Activated B cell treated with CpG ODN at 0.5 μM for 24 hours (primary cell): ENCODE measurements around the gene CD274. TPM values are rescaled to one million over a fixed set of nuclear protein-coding genes. Genes with fewer than 3 reads are reported as not detected.
"Not testable (repeated sequence)": the region's sequence is repeated elsewhere in the genome, so short reads cannot be mapped to it uniquely, and the experiment has no call there.

Experiments used
- ATAC-seq: fragments of 200-7000 bp; cut with Tn5 transposase; one replicate; pipeline ENCODE4 v1.10.0; 2021; ENCODE audit warnings: low read depth, mild to moderate bottlenecking, moderate library complexity
- CTCF ChIA-PET: fragments of 350-600 bp; sonication (Branson Sonifier 250); formaldehyde crosslinking; loops from one replicate; lab custom pipeline; 2021; ENCODE audit warnings: antibody characterized with exemption; lab: Charles Lee
- POLR2A ChIA-PET: fragments of 350-600 bp; sonication (Branson Sonifier 250); formaldehyde crosslinking; loops from one replicate; lab custom pipeline; 2021; ENCODE audit warnings: antibody characterized with exemption; lab: Charles Lee
- DNase-seq: peaks from one replicate; pipeline ENCODE4 v3.0.0; 2022
- H3K27ac Mint-ChIP-seq: one replicate; pipeline ENCODE4 v1.8.0; 2020; ENCODE audit warnings: mixed read lengths
- H3K27me3 Mint-ChIP-seq: one replicate; pipeline ENCODE4 v1.8.0; 2021; ENCODE audit warnings: mixed read lengths
- H3K36me3 Mint-ChIP-seq: one replicate; pipeline ENCODE4 v1.8.0; 2021; ENCODE audit warnings: low read depth, mixed read lengths
- H3K4me1 Mint-ChIP-seq: one replicate; pipeline ENCODE4 v1.8.0; 2021; ENCODE audit warnings: mixed read lengths
- H3K4me3 Mint-ChIP-seq: one replicate; pipeline ENCODE4 v1.8.0; 2020; ENCODE audit warnings: mild to moderate bottlenecking, mixed read lengths
- H3K9me3 Mint-ChIP-seq: one replicate; pipeline ENCODE4 v1.8.0; 2020; ENCODE audit warnings: mixed read lengths
- CTCF ChIP-seq: fragments of 200-600 bp; IDR thresholded peaks from one replicate; pipeline ENCODE4 v1.8.0; 2022; ENCODE audit warnings: antibody characterized with exemption, mild to moderate bottlenecking
- intact Hi-C: fragments of 100-400 bp; cut with micrococcal nuclease; formaldehyde crosslinking; loops from one replicate; pipeline ENCODE4 v1.15.1; 2024
- total RNA-seq: library from RNA; stranded (reverse); gene quantifications from 2 replicates; pipeline ENCODE4 v1.2.3, GENCODE V29; 2022

CD274 gene
- total RNA-seq, 1 donor from 2014 or later, result 48.9 TPM

- Mint-ChIP-seq H3K27ac (no peak overlapping the region), H3K36me3 (peaks cover 57% of the 10 kb centered on the region), H3K27me3 (no peaks in the 10 kb centered on the region), H3K4me3 (no peak overlapping the region), H3K4me1 (peaks cover 9% of the 10 kb centered on the region), H3K9me3 (no peaks in the 10 kb centered on the region)
- DNase-seq, result no peak
- POLR2A ChIA-PET, result interaction anchor here (2.9 kb wide), 1 partner anchor 10 kb away, joined by 17 read pairs; the partner anchor contains the start of gene PLGRKT
- CTCF ChIA-PET, result no interaction called here
- TF ChIP-seq CTCF, result no peak
- no peak for ATAC-seq
- intact Hi-C loops, result no loop called here
These were observed 22.2 kb upstream of the CD274 start for GRCh38 chr9:5428172-5428571.

GRCh38 chr9:5428794-5429528 lies 21.4 kb upstream of the CD274 start:
- no peaks in the 10 kb centered on the region for H3K9me3 Mint-ChIP-seq
- H3K27me3 Mint-ChIP-seq, result no peaks in the 10 kb centered on the region
- intact Hi-C loops, result no loop called here
- TF ChIP-seq CTCF, result no peak
- H3K27ac Mint-ChIP-seq, result peak overlapping the region; percentile 9
- ChIA-PET CTCF (interaction anchor here (0.7 to 1.7 kb wide), 3 partner anchors 9 to 172 kb away, joined by 3 to 6 read pairs (median 4); partner anchors contain the start of gene PLGRKT), POLR2A (interaction anchor here (2.9 kb wide), 1 partner anchor 9 kb away, joined by 17 read pairs; the partner anchor contains the start of gene PLGRKT)
- DNase-seq, result no peak
- H3K4me3 Mint-ChIP-seq, result no peak overlapping the region
- no peak for ATAC-seq
- peaks cover 59% of the 10 kb centered on the region for H3K36me3 Mint-ChIP-seq
- H3K4me1 Mint-ChIP-seq, result peaks cover 9% of the 10 kb centered on the region

- TF ChIP-seq CTCF, result no peak
- H3K9me3 Mint-ChIP-seq, result no peaks in the 10 kb centered on the region
- intact Hi-C loops, result no loop called here
- H3K4me3 Mint-ChIP-seq, result no peak overlapping the region
- H3K27ac Mint-ChIP-seq, result no peak overlapping the region
- ATAC-seq, result no peak
- H3K4me1 Mint-ChIP-seq, result peaks cover 9% of the 10 kb centered on the region
- DNase-seq, result no peak
- POLR2A ChIA-PET, result interaction anchor here (2.9 kb wide), 1 partner anchor 8 kb away, joined by 17 read pairs; the partner anchor contains the start of gene PLGRKT
- H3K27me3 Mint-ChIP-seq, result no peaks in the 10 kb centered on the region
- H3K36me3 Mint-ChIP-seq, result peaks cover 64% of the 10 kb centered on the region
- CTCF ChIA-PET, result interaction anchor here (1.4 to 1.7 kb wide), 2 partner anchors 13 to 171 kb away, joined by 4 to 6 read pairs; no protein-coding TSS in a partner anchor
These were observed 20.3 kb upstream of the CD274 start for GRCh38 chr9:5429873-5430564.

- Mint-ChIP-seq H3K27me3 (no peaks in the 10 kb centered on the region), H3K36me3 (peaks cover 73% of the 10 kb centered on the region), H3K9me3 (no peaks in the 10 kb centered on the region), H3K27ac (no peak overlapping the region), H3K4me1 (peaks cover 14% of the 10 kb centered on the region), H3K4me3 (no peak overlapping the region)
- CTCF ChIA-PET, result no interaction called here
- DNase-seq (no peak), ATAC-seq (no peak)
- TF ChIP-seq CTCF, result no peak
- POLR2A ChIA-PET, result no interaction called here
- intact Hi-C loops, result no loop called here
These were observed 19.4 kb upstream of the CD274 start for GRCh38 chr9:5430912-5431311.

GRCh38 chr9:5432890-5433289 lies 17.5 kb upstream of the CD274 start:
- H3K9me3 Mint-ChIP-seq, H3K4me3 Mint-ChIP-seq, intact Hi-C loops, H3K27ac Mint-ChIP-seq, DNase-seq, ATAC-seq, CTCF ChIA-PET, H3K27me3 Mint-ChIP-seq, POLR2A ChIA-PET: not testable (repeated sequence)
- H3K4me1 Mint-ChIP-seq, result peaks cover 31% of the 10 kb centered on the region
- peaks cover 78% of the 10 kb centered on the region for H3K36me3 Mint-ChIP-seq

GRCh38 chr9:5433328-5433727 lies 17.0 kb upstream of the CD274 start:
- H3K27ac Mint-ChIP-seq, CTCF ChIA-PET, ATAC-seq, DNase-seq, H3K27me3 Mint-ChIP-seq, POLR2A ChIA-PET, H3K4me3 Mint-ChIP-seq, intact Hi-C loops, H3K9me3 Mint-ChIP-seq: not testable (repeated sequence)
- peaks cover 36% of the 10 kb centered on the region for H3K4me1 Mint-ChIP-seq
- H3K36me3 Mint-ChIP-seq, result peaks cover 81% of the 10 kb centered on the region

GRCh38 chr9:5433841-5434810 lies 16.2 kb upstream of the CD274 start:
- DNase-seq, ATAC-seq, H3K27ac Mint-ChIP-seq, H3K27me3 Mint-ChIP-seq, POLR2A ChIA-PET, H3K4me3 Mint-ChIP-seq, intact Hi-C loops, H3K9me3 Mint-ChIP-seq, CTCF ChIA-PET: not testable (repeated sequence)
- Mint-ChIP-seq H3K36me3 (peaks cover 75% of the 10 kb centered on the region), H3K4me1 (peaks cover 42% of the 10 kb centered on the region)
